Measurements from ENCODE around the gene UCHL1. TPM values are rescaled to one million over a fixed set of nuclear protein-coding genes. Genes with fewer than 3 reads are reported as not detected.

Gene UCHL1
- total and polyA plus RNA-seq, 2 donors from 2014 or later = 35.8 to 353 TPM

GRCh38 chr4:41219421-41219950 is 37.2 kb upstream of the UCHL1 start:
- Histone ChIP-seq H3K4me1 (ENCODE audit: control insufficient read depth in 2 of 3, insufficient read depth in 2 of 3, low read depth in 1 of 3, low read length in 3 of 3) (peaks cover 0 to 8% (median 7%) of the 10 kb centered on the region in 3 donors), H3K27ac (ENCODE audit: low read depth in 2 of 2, low read length in 2 of 2) (no peak overlapping the region), H3K4me3 (ENCODE audit: low read length in 3 of 3) (no peak overlapping the region), H3K9me3 (ENCODE audit: control insufficient read depth in 2 of 3, insufficient read depth in 1 of 3, low read length in 3 of 3) (no peaks in the 10 kb centered on the region), H3K9ac (ENCODE audit: low read length in 3 of 3) (no peak overlapping the region), H3K36me3 (ENCODE audit: control insufficient read depth in 2 of 3, insufficient read depth in 3 of 3, low read length in 3 of 3) (no peaks in the 10 kb centered on the region), H3K27me3 (ENCODE audit: control insufficient read depth, insufficient read depth, low read length) (no peaks in the 10 kb centered on the region)
- DNase-seq (no peak), FAIRE-seq (no peak)
- TF ChIP-seq CTCF (IDR thresholded peaks at IDR 0.05; ENCODE audit: borderline replicate concordance, extremely low read depth, insufficient read depth) = no peak
- intact Hi-C loops (cut with DNase I) = loop anchor here (10.0 kb wide), 1 partner anchor 285 kb away; no protein-coding TSS in a partner anchor

- Histone ChIP-seq H3K27me3 (ENCODE audit: control insufficient read depth, insufficient read depth, low read length) (no peaks in the 10 kb centered on the region), H3K36me3 (ENCODE audit: control insufficient read depth in 2 of 3, insufficient read depth in 3 of 3, low read length in 3 of 3) (no peaks in the 10 kb centered on the region), H3K4me3 (ENCODE audit: low read length in 3 of 3) (no peak overlapping the region), H3K27ac (ENCODE audit: low read depth in 2 of 2, low read length in 2 of 2) (no peak overlapping the region), H3K9me3 (ENCODE audit: control insufficient read depth in 2 of 3, insufficient read depth in 1 of 3, low read length in 3 of 3) (no peaks in the 10 kb centered on the region), H3K4me1 (ENCODE audit: control insufficient read depth in 2 of 3, insufficient read depth in 2 of 3, low read depth in 1 of 3, low read length in 3 of 3) (peaks cover 0 to 6% (median 2%) of the 10 kb centered on the region in 3 donors), H3K9ac (ENCODE audit: low read length in 3 of 3) (no peak overlapping the region)
- DNase-seq = no peak
- FAIRE-seq = no peak
- intact Hi-C loops (cut with DNase I) = no loop called here
- TF ChIP-seq CTCF (IDR thresholded peaks at IDR 0.05; ENCODE audit: borderline replicate concordance, extremely low read depth, insufficient read depth) = no peak
Observed at GRCh38 chr4:41221850-41222645, 34.7 kb upstream of the UCHL1 start.

GRCh38 chr4:41227902-41228301 is 28.8 kb upstream of the UCHL1 start:
- DNase-seq (no peak), FAIRE-seq (no peak)
- intact Hi-C loops (cut with DNase I) = no loop called here
- Histone ChIP-seq H3K4me3 (ENCODE audit: low read length in 3 of 3) (no peak overlapping the region), H3K36me3 (ENCODE audit: control insufficient read depth in 2 of 3, insufficient read depth in 3 of 3, low read length in 3 of 3) (no peaks in the 10 kb centered on the region), H3K4me1 (ENCODE audit: control insufficient read depth in 2 of 3, insufficient read depth in 2 of 3, low read depth in 1 of 3, low read length in 3 of 3) (no peaks in the 10 kb centered on the region), H3K27ac (ENCODE audit: low read depth in 2 of 2, low read length in 2 of 2) (no peak overlapping the region), H3K27me3 (ENCODE audit: control insufficient read depth, insufficient read depth, low read length) (no peaks in the 10 kb centered on the region), H3K9me3 (ENCODE audit: control insufficient read depth in 2 of 3, insufficient read depth in 1 of 3, low read length in 3 of 3) (no peaks in the 10 kb centered on the region), H3K9ac (ENCODE audit: low read length in 3 of 3) (no peak overlapping the region)
- no peak for TF ChIP-seq CTCF (IDR thresholded peaks at IDR 0.05; ENCODE audit: borderline replicate concordance, extremely low read depth, insufficient read depth)
